ENCODE results near the gene UBN2.

DNA sequence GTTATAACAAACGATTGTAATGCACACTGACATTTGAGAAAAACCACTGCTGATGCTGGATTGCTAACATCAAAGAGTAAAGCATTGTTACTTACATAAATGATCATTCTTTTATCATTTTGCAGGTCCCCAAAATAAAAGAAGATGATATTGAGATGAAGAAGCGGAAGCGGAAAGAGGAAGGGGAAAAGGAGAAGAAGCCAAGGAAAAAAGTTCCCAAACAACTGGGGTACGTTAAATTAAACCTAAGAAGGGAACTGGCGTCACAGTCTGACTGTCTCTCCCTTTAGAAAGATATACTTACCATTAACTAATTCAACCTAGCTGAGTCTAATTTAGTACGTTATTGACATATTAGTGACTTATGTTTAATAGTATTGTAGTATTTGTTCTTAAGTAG, 28.1 kb downstream of the UBN2 start:
- TF ChIP-seq, protein P1, sequence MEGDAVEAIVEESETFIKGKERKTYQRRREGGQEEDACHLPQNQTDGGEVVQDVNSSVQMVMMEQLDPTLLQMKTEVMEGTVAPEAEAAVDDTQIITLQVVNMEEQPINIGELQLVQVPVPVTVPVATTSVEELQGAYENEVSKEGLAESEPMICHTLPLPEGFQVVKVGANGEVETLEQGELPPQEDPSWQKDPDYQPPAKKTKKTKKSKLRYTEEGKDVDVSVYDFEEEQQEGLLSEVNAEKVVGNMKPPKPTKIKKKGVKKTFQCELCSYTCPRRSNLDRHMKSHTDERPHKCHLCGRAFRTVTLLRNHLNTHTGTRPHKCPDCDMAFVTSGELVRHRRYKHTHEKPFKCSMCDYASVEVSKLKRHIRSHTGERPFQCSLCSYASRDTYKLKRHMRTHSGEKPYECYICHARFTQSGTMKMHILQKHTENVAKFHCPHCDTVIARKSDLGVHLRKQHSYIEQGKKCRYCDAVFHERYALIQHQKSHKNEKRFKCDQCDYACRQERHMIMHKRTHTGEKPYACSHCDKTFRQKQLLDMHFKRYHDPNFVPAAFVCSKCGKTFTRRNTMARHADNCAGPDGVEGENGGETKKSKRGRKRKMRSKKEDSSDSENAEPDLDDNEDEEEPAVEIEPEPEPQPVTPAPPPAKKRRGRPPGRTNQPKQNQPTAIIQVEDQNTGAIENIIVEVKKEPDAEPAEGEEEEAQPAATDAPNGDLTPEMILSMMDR (IDR thresholded peaks at IDR 0.05 in 2 of 3, conservative IDR thresholded peaks at IDR 0.05 in 1 of 3; ENCODE audit: borderline replicate concordance in 1 of 3, insufficient read depth in 1 of 3, low read depth in 2 of 3, low read length in 2 of 3), result no peak
- TF ChIP-seq EZH2 (IDR thresholded peaks at IDR 0.05), result no peak
- TF ChIP-seq, protein P2, sequence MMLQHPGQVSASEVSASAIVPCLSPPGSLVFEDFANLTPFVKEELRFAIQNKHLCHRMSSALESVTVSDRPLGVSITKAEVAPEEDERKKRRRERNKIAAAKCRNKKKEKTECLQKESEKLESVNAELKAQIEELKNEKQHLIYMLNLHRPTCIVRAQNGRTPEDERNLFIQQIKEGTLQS (IDR thresholded peaks at IDR 0.05), result no peak
- no peak for TF ChIP-seq MAX (IDR thresholded peaks at IDR 0.05)
- TF ChIP-seq FOSL1 (IDR thresholded peaks at IDR 0.05; ENCODE audit: low read depth), result no peak
- TF ChIP-seq EGR1 (IDR thresholded peaks at IDR 0.05; ENCODE audit: low read depth), result no peak
